Fibroblast of skin of left quadriceps (primary cell): ENCODE measurements around the gene CENPU.
"Not testable (repeated sequence)": the region's sequence is repeated elsewhere in the genome, so short reads cannot be mapped to it uniquely, and the experiment has no call there.

Experiments used
- DNase-seq, 2 experiments: peaks; one replicate each; pipeline ENCODE4 v3.0.0-alpha.2; 2013; ENCODE audit warnings: low read depth in 2 of 2

Gene CENPU

DNA sequence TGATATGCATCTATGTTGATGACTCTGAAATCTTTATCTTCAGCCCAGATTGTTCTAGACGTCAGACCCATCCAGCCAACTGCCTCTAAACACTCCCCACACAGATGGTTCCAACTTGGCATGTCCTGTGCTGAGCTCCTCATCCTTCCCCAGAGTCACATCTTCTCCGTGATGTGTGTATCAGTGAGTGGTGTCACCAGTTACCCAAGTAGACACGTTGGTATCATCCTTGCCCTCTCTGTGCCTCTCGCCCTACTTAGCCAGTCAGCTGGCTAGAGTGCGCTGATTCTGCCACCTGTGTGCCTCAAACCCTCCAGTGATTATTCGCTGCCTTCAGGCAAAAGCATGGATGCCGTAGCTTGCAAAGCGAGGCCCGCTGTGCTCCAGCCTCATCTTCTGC is 65.8 kb downstream of the CENPU start:
- DNase-seq = no peak

DNA sequence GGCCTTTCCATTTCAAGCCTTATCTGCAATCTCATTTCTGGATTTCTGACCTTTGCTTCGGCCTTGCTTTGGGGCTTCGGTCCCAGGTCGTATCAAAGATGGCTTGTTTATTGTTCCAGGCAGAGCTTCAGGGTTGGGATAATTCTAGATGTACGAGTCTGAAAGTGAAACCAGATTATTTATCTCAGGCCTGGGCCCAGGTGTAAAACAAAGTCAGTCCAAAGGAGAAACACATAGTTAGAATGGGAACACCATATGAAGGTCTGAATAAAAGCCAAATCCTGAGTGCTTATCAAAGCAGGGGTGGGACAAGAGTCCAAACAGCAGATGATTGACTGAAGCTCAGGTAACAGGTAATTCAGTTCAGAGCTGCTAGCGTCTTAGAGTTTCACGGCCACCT is 67.2 kb downstream of the CENPU start:
- DNase-seq = no peak

DNA sequence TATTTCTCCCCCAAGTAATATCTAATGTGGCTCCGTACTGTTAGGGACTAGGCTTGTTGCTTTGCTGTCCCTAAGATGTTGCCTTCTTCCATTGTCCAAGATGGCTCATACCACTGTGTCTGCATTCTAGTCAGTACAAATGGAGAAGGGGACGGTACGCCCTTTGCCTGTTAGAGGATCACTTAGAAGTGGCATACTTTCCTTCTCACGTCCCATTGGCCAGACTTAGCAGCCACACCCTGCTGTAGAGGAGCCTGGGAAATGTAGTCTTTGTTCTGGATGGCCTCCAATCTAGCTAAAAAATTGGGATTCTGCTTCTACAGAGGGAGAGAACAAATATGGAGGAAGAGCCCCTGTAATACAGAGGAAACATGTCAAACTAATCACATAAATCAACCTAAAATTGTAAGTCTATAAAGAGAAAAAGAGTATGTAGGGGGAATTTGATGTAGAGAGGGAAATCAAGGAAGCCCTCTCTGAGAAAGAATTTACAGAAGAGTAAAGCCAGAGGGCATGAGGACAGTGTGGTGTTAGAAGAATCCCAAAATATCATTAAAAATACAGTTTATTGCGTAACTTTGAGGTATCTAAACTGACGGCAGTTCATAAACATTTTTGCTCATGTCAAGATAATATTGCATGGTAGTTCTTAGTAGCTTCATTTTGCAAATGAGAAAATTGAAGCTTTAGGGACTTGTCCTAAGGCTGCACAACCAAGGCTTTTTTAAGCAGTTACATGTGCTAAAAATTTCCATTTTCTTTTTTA is 69.3 kb downstream of the CENPU start:
- DNase-seq = no peak

DNA sequence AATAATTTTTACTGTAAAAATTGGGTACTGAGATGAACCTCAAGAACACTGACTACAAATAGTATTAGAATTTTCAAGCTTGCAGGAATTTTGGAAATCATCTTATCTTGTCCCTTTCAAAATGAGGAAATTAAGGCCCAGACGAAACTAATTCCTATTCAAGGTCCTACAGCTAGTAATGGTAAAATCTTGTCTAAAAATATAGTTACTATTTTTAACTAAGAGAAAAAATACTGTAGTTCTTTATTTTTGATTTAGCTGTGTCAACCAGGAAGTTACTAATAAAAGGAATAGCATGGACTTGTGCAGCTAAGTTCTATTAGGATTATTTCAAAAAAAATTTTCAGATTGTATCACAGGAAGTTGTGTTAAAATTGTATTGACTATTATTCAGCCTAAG is 71.7 kb downstream of the CENPU start:
- no peak for DNase-seq

DNA sequence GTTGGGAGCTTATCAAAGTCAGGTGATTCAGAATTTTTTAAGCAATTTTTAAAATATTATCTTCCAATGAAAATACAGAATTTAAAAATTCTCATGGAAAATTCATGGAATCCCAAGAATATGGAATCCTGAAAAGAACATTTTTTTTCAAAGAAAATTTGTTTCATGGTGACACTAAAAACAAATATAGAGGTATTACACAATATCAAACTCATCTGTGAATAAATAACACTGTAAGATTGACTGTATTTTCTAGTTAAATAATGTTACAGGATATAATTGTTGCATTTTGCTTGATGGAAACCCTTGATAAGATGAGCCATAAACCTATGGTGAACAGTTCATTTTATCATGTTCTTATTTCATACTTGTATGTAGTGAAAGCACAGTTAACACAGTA is 72.9 kb downstream of the CENPU start:
- no peak for DNase-seq

DNA sequence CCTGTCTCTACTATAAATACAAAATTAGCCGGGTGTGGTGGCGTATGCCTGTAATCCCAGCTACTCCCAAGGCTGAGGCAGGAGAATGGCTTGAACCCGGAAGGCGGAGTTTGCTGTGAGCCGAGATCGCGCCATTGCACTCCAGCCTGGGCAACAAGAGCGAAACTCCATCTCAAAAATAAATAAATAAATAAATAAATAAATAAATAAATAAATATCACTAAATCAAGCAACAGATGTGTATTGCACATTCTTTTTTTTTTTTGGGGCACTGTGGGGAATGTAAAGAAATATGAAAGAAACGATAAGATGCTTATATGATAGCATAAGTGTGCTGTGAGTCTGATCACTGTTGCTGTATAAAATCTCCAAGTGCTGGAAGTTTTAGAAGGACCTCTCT is 76.1 kb downstream of the CENPU start:
- not testable (repeated sequence) for DNase-seq

DNA sequence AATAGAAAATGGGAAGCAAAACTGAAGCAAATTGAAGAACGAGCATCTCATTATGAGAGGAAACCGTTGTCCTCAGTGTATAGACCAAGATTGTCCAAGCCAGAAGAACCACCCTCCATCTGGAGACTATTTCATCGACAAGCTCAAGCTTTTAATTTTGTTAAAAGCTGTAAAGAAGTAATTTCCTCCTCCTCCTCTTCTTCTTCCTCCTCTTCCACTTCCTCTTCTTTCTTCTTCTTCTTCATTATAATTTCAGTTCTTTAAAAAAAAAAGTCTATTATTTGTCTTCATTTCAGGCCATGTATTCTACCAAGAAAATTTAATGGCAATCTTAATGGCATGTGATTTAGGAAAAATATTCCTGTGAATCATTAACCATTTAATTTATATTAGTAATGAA is 76.8 kb downstream of the CENPU start:
- no peak for DNase-seq

DNA sequence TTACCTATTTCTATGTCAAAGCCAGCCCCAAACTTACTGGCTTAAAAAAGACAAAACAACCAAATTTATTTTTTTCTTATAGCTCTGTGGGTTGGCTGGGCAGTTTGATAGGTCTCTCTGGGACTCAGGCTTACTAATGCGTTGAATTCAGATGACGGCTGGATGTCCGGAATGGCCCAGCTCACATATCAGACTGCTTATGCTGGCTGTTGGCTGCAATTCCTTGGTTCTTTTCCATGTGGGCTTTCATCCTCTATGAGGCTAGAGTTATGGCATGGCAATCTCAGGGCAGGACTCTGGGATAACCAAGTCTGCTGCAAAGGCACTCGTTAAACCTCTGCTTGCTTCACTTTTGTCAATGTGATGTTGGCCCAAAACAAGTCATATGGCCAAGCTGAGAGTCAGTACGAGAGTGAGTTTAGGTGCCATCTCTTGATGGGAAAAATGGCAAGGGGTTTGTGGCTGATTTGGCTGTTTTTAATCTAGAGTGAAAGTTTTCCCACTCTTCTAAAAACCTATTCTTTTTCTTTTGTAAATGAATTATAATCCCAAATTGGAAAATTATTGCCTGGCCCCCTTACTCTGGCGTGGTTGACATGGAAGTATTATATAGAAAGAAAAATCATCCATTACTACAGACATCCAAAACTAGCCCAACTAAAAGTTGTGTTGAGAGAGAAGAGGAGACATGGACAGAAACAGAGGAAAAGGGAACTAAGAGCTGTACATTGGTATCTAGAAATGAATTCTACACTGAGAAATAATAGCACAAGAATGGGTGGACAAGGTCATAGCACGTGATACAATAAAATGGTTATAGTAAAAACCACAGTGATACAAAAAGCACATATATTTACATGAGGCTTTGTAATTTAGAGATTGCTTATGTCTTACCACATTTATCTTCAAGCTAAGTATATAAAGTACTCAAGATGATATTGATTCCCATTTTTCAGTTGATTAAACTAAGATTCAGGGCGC is 77.7 kb downstream of the CENPU start:
- DNase-seq = no peak

DNA sequence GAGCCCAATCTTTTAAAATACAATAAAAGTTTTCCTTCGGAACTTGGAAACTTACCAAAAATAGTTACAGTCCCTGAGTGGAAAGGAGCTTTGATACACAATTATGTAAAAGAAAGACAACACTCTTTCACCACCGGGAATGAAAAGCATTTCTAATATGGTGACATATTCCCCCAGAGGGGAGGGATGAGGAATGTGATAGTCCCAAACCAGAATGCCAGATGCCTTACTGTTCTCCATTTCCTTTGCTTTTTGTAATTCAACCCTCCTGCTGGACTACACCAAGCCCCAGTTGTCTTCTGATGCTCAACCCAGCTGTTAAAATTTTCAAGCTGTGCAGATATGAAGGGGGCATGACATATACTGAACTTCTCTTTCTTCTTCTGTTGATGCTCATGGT is 80.2 kb downstream of the CENPU start:
- peak; percentile 29 to 33 for DNase-seq

DNA sequence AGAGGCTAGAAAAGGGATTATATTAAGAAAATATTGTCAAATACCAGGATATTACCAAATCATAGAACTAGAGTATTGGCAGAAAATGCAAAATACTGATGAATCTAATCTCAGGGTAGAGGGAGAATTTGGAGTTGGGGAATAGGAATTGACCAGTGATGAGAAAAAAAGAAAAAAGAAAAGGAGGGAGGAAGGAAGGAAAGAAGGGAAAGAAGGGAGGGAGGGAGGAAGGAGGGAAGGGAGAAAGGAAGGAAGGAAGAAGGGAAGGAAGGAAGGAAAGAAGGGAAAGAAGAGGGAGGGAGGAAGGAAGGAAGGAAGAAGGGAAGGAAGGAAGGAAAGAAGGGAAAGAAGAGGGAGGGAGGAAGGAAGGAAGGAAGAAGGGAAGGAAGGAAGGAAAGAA is 81.2 kb downstream of the CENPU start:
- not testable (repeated sequence) for DNase-seq

DNA sequence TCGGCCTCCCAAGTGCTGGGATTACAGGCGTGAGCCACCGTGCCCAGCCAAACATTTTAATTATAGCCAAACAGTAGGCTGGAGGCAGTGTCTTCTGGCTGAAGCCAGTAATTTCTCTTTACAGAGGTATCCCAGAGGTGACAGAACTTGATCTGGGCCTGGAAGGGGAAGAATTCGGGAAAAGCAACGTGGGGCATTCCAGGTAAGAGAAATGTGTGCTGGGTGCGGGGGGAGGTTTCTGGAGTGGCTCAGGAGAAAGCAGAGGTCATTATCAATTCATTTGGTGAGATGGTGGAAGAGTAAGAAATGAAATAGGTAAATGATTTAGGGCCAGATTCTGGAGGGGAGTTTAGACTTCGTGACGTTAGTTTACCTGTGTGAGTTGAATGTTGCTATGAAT is 82.0 kb downstream of the CENPU start:
- DNase-seq = no peak

DNA sequence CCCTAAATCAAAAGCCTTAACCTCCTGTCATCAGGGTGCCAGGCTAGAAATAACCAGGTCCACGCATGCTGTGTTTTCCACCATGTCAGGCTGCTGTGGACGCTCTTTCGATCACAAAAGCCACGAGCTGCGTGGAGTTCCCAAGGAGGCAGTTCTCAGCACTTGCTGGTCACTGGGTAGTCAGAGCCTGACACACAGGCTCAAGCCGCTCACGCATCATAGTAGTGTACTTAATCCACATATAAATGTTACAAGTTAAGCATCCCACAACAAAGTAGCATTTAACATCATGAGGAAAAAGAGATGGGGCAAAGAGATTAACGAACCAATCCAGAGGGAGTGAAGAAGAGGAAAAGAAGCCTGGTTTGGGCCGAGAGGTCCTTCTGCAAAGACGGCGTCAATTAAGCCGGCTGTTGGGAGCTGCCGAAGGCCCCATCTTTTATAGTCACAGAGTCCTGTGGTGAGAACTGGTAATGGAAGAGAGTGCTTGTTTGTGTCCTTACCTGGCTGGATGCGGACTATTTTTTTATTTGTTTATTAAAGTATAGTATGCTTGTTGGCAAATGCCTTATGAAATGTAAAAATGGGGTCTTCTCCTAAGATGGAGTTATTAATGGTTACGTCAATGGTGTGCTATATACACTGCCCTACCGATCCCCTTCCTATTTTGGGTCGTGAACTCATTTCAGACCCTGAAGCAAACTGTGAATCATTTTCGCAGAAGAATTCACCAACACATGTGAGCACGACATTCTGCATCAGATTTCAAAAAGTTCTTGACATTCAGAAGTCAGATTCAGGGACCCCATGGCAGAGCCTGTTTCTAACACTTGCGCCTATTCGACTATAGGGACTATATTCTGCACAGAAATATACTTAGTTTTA is 83.7 kb downstream of the CENPU start:
- DNase-seq = no peak

DNA sequence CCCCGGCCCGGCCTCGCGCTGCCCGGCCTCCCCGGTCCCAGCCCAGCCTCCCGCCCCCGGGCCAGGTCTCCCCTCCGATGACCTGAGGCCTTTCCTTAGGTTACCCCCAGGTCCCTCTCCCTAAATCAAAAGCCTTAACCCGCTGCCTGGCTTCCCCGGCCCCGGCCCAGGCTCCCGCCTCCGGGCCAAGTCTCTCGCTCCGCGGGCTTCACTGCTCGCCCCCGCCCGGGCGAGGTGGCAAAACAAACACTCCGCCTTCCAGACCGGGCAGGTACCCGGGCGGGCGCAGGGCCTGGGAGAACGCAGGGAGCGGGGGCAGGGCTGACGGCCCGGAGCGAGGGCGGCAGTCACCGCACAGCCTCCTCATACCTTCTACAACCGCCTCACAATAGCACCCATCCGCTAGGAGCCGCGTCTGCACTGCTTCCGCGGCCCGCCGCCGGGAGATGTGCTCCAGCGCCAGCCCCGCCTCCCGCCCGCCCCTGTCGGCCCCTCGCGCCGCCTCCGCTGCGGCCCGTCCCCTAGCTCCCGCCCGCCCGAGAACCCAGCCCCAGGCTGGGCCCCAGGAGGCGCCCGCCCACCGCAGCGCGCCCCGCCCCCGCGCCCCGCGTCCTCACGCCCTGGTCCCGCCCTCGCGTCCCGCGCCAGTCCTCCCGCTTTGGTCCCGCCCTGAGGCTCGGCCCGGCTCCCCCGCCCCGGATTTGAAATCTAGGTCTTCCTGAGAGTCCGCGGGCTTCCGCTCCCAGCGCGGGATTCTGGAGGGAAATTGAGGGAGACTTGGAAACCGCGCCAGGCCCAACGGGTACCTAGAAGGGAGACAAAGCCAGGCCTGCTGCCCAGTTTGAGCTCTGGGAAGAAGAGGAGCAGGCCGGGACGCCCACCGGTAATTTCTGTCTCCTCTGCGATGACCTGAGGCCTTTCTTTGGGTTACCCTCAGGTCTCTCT is 84.6 kb downstream of the CENPU start, which contains the start of the genes CASP3 and PRIMPOL:
CASP3 (minus strand) TSS at position 422 of the 945 bp plus-strand sequence. CDS start 10,994 bp downstream, outside the sequence.
PRIMPOL (plus strand) TSS at position 713 of the 945 bp plus-strand sequence. CDS start 7,403 bp downstream, outside the sequence.
- DNase-seq = peak; percentile 92 to 93

DNA sequence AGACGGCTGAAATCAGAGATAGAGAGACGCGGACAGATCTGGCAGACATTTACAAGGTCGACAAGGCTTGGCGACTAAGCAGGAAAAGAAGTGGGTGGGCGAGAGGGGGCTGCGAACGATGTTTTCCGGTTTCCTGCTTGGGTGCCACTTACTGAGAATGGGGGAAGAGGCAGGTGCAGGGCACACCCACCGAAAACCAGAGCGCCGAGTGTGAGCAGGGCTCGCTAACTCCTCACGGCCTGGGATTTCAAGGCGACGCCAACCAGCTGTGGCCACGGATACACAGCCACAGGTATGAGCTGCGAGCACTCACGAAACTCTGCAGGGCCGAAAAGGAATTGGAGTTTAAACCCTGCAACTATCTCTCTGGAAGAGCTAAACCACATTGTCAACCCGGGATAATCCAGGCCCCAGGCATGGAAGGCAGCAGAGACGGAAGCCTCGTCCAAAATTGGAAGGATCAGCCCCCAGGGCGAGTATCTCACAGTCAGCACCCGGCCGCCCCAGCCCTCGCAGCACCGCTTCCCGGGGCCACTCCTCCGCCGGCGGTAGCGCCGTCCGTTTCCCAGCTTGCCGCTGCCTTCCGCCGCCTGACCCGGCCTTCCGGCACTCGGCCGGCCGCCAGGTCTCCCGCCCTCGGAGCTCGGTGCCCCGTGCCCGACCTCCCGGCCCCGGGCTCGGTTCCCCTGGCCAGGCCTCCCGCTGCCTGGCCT is 85.4 kb downstream of the CENPU start:
- DNase-seq = no peak

DNA sequence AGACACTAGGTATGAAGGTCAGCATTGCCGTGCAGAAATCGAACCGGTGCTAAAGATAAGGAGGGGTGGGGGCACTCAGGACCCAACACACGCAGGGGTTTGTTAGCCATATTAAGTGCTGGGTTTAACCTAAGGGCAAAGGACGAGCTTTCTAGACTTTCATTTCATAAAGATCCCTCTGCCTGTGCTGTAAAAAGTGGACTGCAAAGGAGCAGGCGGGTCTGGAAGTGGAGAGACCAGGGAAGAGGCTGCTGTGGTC is 85.9 kb downstream of the CENPU start:
- DNase-seq = no peak

DNA sequence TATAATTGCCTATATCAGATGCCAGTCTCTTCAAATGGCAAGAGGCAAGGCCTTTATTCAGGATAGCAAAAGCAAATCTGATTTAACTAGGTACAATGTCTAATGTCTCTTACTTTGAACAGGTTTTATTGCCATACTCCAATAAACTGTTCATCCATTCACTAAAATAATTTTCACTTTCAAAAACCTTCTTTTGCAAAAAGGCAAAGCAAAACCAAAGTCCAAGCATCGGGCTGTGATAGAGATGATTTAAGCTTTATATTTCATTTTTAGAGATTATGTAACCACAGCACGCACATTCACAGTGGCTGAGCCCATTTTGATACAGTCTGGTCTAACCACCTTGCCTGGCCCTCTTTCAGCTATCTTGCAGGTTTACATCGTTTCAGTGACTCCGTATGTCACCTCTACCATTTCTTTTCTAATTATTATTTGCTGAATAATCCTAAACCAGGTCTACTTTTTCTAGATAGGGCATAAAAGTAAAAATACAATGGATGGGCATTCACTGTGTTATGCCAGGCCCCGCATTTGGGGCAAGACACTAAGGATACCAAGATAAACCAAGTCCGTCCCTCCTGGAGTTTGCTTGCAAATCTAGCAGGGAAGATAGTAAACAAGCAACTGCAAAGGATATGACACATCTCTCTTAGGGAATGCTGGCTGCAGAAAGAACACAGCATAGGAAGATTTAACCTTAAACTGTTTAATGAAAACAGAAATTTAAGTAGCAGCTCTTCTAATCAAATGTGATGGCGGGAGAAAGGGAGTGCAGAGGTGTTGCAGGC is 86.4 kb downstream of the CENPU start:
- DNase-seq = no peak

DNA sequence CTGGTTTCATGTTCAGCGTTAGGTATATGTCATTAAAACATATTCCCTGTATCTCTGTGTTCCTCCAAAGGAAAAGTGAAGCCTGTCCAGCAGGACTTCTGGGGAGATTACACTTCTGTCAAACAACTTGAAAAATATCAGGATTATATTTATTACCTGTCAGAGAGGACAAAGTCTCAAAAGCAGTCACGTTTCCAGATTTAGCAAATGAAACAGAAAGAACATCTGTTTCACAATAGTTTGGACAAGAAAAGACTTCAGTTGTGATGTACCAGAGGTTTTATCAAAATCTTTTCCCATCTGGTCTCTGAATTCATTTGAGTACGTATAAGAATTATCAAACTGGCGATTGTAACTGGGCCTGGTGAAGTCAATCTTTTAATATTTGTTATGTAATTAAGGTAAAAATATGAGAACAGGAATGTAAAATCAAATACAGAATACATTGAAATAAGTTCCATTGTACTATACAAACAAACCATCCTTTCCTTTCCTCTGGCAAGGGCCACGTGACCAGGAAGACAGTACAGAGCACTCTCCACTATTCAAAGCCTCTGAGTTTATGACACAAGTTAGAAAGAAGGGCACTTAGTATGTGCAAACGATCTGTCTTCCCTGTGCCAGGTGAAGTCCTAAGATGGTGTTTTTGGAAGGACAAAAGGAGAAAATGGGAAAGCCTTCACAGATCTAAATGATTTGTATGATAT is 87.8 kb downstream of the CENPU start:
- no peak for DNase-seq

DNA sequence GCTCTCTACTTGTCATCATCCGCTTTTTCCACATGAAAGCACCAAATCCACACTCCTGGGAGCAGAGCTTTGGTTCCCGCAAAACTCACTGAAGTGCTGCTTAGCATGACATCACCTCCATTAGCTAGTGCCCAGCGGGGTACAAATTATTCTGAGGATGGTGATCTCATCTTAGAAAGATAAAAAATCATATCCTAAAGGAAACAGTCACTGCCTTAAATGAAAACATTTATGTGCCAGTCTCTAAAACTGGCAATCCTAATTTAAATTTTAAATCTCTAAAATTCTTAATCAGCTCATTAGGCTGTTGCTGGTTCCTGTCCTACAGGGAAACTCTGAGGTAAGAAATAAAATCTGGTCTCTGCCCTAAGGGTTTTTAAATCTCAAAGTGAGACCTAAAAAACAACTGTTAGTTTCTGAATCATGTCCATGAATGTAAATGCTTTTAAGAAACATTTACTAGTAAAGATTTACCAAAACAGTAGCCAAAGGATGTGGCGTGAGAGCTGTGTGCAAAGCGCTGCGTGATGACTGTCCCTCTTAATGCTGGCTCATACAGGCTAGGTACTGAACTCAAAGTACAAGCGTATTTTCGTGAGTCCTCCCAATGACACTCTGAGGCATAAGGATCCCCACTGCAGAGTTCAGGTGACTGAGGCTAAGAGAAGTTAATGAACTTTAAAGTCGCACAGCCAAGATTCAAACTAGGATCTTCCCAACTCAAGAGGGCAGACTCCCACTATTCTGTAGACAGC is 89.2 kb downstream of the CENPU start:
- no peak for DNase-seq
